Spleen (tissue), 7 donors: Measurements from ENCODE around the gene RBMS1.

Source experiments
- CTCF ChIP-seq, 11 experiments: fragments of 200-600 bp in 7 of 11; fragments of 450-650 bp in 4 of 11; sonication (generic) in 4 of 11; IDR thresholded peaks in 8 of 11; conservative IDR thresholded peaks in 3 of 11; 1 replicate in 7 of 11; 2 replicates in 4 of 11; pipeline versions ENCODE4 v1.4.0 to v1.8.0; 2016 to 2021; ENCODE audit warnings: antibody characterized with exemption in 11 of 11, inconsistent platforms in 4 of 11, mild to moderate bottlenecking in 1 of 11
- POLR2A ChIP-seq, 3 donors: fragments of 450-650 bp; IDR thresholded peaks; one replicate each; pipeline ENCODE4 v1.5.1; 2017; ENCODE audit warnings: antibody characterized with exemption in 3 of 3, mild to moderate bottlenecking in 1 of 3
- donor health status: DM: no; HTN: no; CAD: no; lungs with moderate emphysema.
- donor health status: DM: no; HTN: no; CAD: no.
- donor health status: DM: no; HTN: no; CAD: no.

GRCh38 chr2:160479269-160479668 is 14.3 kb downstream of the RBMS1 start:
- no peak for TF ChIP-seq CTCF (IDR thresholded peaks at IDR 0.05 in 8 of 11, conservative IDR thresholded peaks at IDR 0.05 in 3 of 11)
- no peak for TF ChIP-seq POLR2A (IDR thresholded peaks at IDR 0.05)
